ENCODE measurements around the gene SPATS2. TPM values are rescaled to one million over a fixed set of nuclear protein-coding genes. Genes with fewer than 3 reads are reported as not detected.

SPATS2 gene
- total RNA-seq, 1 donor from 2014 or later = 20.0 TPM

GRCh38 chr12:49540229-49541139 lies 173.2 kb downstream of the SPATS2 start:
- no peak for DNase-seq (ENCODE audit: low spot score)

GRCh38 chr12:49541140-49541861 lies 174.0 kb downstream of the SPATS2 start:
- DNase-seq (ENCODE audit: low spot score) = no peak

GRCh38 chr12:49541911-49542505 lies 174.7 kb downstream of the SPATS2 start:
- no peak for DNase-seq (ENCODE audit: low spot score)

GRCh38 chr12:49542592-49543160 lies 175.4 kb downstream of the SPATS2 start:
- DNase-seq (ENCODE audit: low spot score) = no peak

- DNase-seq (ENCODE audit: low spot score) = no peak
These were observed 176.1 kb downstream of the SPATS2 start for GRCh38 chr12:49543221-49543913.

GRCh38 chr12:49543914-49544815 lies 176.9 kb downstream of the SPATS2 start:
- DNase-seq (ENCODE audit: low spot score) = no peak

GRCh38 chr12:49545815-49546214 lies 178.6 kb downstream of the SPATS2 start:
- no peak for DNase-seq (ENCODE audit: low spot score)

GRCh38 chr12:49546481-49546880 lies 179.2 kb downstream of the SPATS2 start:
- no peak for DNase-seq (ENCODE audit: low spot score)

- no peak for DNase-seq (ENCODE audit: low spot score)
These were observed 179.9 kb downstream of the SPATS2 start for GRCh38 chr12:49547090-49547690.

GRCh38 chr12:49548481-49548821 lies 181.2 kb downstream of the SPATS2 start:
- DNase-seq (ENCODE audit: low spot score) = no peak

GRCh38 chr12:49548822-49549648 lies 181.8 kb downstream of the SPATS2 start:
- DNase-seq (ENCODE audit: low spot score) = no peak

- no peak for DNase-seq (ENCODE audit: low spot score)
These were observed 182.8 kb downstream of the SPATS2 start for GRCh38 chr12:49549735-49550692.

- no peak for DNase-seq (ENCODE audit: low spot score)
These were observed 183.5 kb downstream of the SPATS2 start for GRCh38 chr12:49550693-49551252.

- DNase-seq (ENCODE audit: low spot score) = no peak
These were observed 184.8 kb downstream of the SPATS2 start for GRCh38 chr12:49552014-49552413.

- no peak for DNase-seq (ENCODE audit: low spot score)
These were observed 185.2 kb downstream of the SPATS2 start for GRCh38 chr12:49552425-49552824.

GRCh38 chr12:49552899-49553298 lies 185.6 kb downstream of the SPATS2 start:
- DNase-seq (ENCODE audit: low spot score) = no peak

GRCh38 chr12:49553512-49554088 lies 186.3 kb downstream of the SPATS2 start:
- DNase-seq (ENCODE audit: low spot score) = no peak
